Transverse colon (tissue), 4 donors: ENCODE data around the gene DDX43. TPM values are rescaled to one million over a fixed set of nuclear protein-coding genes. Genes with fewer than 3 reads are reported as not detected.

Experiments
- DNase-seq: peaks from one replicate; pipeline ENCODE4 v3.0.0-alpha.2; 2019
- H3K27ac ChIP-seq, 4 donors: fragments of 200-600 bp; sonication (generic); 2 replicates each; pipeline ENCODE4 v1.5.1; 2016 to 2018; ENCODE audit warnings: inconsistent platforms in 4 of 4
- H3K27me3 ChIP-seq: fragments of 200-600 bp; sonication (generic); 2 replicates; pipeline ENCODE4 v1.5.1; 2017; ENCODE audit warnings: inconsistent platforms
- H3K36me3 ChIP-seq, 4 donors: fragments of 200-600 bp; sonication (generic); 2 replicates each; pipeline ENCODE4 v1.5.1; 2017 to 2019; ENCODE audit warnings: inconsistent platforms in 4 of 4
- H3K4me1 ChIP-seq, 4 donors: fragments of 200-600 bp; sonication (generic); 2 replicates each; pipeline ENCODE4 v1.5.1; 2017 to 2020; ENCODE audit warnings: inconsistent platforms in 4 of 4
- H3K4me3 ChIP-seq, 4 donors: fragments of 200-600 bp; sonication (generic); 1 replicate in 1 of 4; 2 replicates in 3 of 4; pipeline versions ENCODE4 v1.5.1 to v1.6.1; 2017 to 2019; ENCODE audit warnings: inconsistent platforms in 4 of 4
- H3K9me3 ChIP-seq, 2 donors: fragments of 200-600 bp; sonication (generic); 2 replicates each; pipeline ENCODE4 v1.5.1; 2017 to 2019; ENCODE audit warnings: inconsistent platforms in 2 of 2
- EP300 ChIP-seq: sonication (generic); formaldehyde crosslinking; IDR thresholded peaks from one replicate; pipeline ENCODE4 v1.6.1; 2017; ENCODE audit warnings: antibody characterized with exemption, low read depth
- POLR2A ChIP-seq: fragments of 450-650 bp; IDR thresholded peaks from one replicate; pipeline ENCODE4 v1.6.1; 2016; ENCODE audit warnings: antibody characterized with exemption, mild to moderate bottlenecking, moderate library complexity
- POLR2AphosphoS5 ChIP-seq, 3 donors: sonication (generic); formaldehyde crosslinking; IDR thresholded peaks; one replicate each; pipeline ENCODE4 v1.6.1; 2016; ENCODE audit warnings: antibody characterized with exemption in 3 of 3
- WGBS, 2 donors: methylation state at CpG; one replicate each; pipeline ENCODE4 v1.1.5; 2018; ENCODE audit warnings: low coverage in 1 of 2; 5-methylcytosine and 5-hydroxymethylcytosine counted together
- in situ Hi-C, 4 donors: fragments of 200-750 bp; cut with MboI; loops; one replicate each; pipeline versions ENCODE4 v1.15.0 to v1.15.1; 2017; ENCODE audit warnings: low sequenced_read_pairs in 3 of 4, low pct_ligation_motif_present in 1 of 4, low pct_unique_long_range_greater_than_20kb in 1 of 4
- intact Hi-C: fragments of 100-400 bp; cut with DNase I; formaldehyde crosslinking; loops from one replicate; pipeline ENCODE4 v1.15.1; 2023; ENCODE audit warnings: low total_unique reads
- total RNA-seq, 4 donors: library from RNA; depleted of rRNA; stranded (reverse); fragments of >200 nt; gene quantifications; one replicate each; pipeline ENCODE4 v1.1.0, GENCODE V29; 2016
- TF ChIP-seq, protein P1 (sequence below), 5 experiments: fragments of 200-600 bp in 3 of 5; fragments of 450-650 bp in 2 of 5; sonication (generic) in 3 of 5; IDR thresholded peaks; 1 replicate in 2 of 5; 2 replicates in 3 of 5; pipeline ENCODE4 v1.5.1; 2016 to 2017; ENCODE audit warnings: antibody characterized with exemption in 5 of 5, inconsistent platforms in 3 of 5, mild to moderate bottlenecking in 2 of 5, moderate library complexity in 1 of 5

Gene DDX43
- total RNA-seq, 4 donors from 2014 or later = 1.2 to 2.6 TPM; not detected in 2

DNA sequence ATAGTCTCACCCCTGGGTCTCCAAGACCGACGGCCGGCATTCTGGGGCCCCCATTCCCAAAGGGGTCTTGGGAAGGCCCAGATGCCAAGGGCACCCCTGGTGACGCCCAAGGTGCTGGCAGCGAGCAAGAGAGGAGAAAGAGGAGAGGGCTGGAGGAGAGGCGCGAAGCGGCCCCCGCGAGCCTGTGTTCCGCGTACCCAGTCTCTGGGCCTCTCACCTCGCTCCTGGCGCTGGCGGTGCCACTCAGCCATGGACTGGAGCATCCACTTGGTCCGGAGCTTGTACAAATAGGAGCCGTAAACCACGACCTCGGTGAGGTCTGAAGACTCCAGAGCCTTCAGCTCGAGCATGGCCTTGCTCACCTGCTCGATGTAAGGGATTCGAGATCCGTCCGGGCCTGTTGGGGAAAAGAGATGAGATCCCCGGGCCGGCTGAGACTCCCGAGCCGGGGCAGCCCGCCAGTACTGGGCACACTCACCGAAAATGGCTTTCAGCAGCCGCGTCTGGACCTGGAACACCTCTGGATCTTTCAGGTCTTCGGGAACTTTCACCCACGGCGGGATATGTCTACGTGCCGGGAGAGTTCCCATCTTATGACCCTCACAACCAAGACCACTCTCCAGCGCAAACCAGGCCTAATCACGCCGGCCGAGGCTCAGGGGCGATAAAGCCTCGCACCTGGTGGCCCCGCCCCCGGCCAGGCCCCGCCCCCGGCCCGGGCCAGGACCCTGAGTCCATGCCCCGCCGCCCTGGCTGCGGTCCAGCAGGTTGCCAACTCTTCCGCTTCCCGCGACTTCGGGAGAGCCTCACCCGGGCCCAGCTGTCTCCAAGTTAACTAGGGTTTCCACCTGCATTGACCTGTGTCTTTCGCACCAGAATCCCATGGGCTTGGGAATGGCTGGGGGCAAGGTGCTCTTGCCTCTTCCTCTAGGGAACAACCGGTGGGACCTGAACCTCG, 40.7 kb upstream of the DDX43 start, which contains the start of gene DPPA5:
Gene DPPA5 (minus strand): TSS at position 641 of the 958 bp plus-strand sequence. CDS start 51 bp downstream, at position 590.
- WGBS, 2 donors = 92% methylated on average over 59 of the region's 59 CpGs; no CpG with 5 or more reads in 1 of the 2 donors
- H3K36me3 ChIP-seq = no peaks in the 10 kb centered on the region
- TF ChIP-seq, protein P1, sequence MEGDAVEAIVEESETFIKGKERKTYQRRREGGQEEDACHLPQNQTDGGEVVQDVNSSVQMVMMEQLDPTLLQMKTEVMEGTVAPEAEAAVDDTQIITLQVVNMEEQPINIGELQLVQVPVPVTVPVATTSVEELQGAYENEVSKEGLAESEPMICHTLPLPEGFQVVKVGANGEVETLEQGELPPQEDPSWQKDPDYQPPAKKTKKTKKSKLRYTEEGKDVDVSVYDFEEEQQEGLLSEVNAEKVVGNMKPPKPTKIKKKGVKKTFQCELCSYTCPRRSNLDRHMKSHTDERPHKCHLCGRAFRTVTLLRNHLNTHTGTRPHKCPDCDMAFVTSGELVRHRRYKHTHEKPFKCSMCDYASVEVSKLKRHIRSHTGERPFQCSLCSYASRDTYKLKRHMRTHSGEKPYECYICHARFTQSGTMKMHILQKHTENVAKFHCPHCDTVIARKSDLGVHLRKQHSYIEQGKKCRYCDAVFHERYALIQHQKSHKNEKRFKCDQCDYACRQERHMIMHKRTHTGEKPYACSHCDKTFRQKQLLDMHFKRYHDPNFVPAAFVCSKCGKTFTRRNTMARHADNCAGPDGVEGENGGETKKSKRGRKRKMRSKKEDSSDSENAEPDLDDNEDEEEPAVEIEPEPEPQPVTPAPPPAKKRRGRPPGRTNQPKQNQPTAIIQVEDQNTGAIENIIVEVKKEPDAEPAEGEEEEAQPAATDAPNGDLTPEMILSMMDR (IDR thresholded peaks at IDR 0.05) = no peak
- TF ChIP-seq POLR2AphosphoS5 (IDR thresholded peaks at IDR 0.05) = no peak
- no peak for TF ChIP-seq EP300
- no peak for TF ChIP-seq POLR2A
- peaks cover 7% of the 10 kb centered on the region for H3K27me3 ChIP-seq
- no peaks in the 10 kb centered on the region for H3K9me3 ChIP-seq
- no peak for DNase-seq
- H3K4me3 ChIP-seq = no peak within 1 kb of the TSS
- in situ Hi-C loops (no loop called here), intact Hi-C loops (no loop called here)
- H3K4me1 ChIP-seq = no peaks in the 10 kb centered on the region
- no peak within 1 kb of the TSS for H3K27ac ChIP-seq

- intact Hi-C loops = no loop called here
- Histone ChIP-seq H3K27ac (no peak within 1 kb of the TSS), H3K9me3 (no peaks in the 10 kb centered on the region), H3K27me3 (no peaks in the 10 kb centered on the region), H3K36me3 (no peaks in the 10 kb centered on the region), H3K4me1 (no peaks in the 10 kb centered on the region), H3K4me3 (no peak within 1 kb of the TSS)
- in situ Hi-C loops = no loop called here
- TF ChIP-seq POLR2A = no peak
- TF ChIP-seq, protein P1 (IDR thresholded peaks at IDR 0.05) = no peak
- TF ChIP-seq EP300 = no peak
- TF ChIP-seq POLR2AphosphoS5 (IDR thresholded peaks at IDR 0.05) = no peak
- WGBS, 2 donors = 80 to 88% methylated on average over 1 to 23 of the region's 23 CpGs
- DNase-seq = no peak
Observed at GRCh38 chr6:73362358-73362757, 32.3 kb upstream of the DDX43 start, which contains the start of gene KHDC3L. KHDC3L (plus strand) TSS chr6:73362658; CDS start chr6:73362730, 72 bp downstream.

DNA sequence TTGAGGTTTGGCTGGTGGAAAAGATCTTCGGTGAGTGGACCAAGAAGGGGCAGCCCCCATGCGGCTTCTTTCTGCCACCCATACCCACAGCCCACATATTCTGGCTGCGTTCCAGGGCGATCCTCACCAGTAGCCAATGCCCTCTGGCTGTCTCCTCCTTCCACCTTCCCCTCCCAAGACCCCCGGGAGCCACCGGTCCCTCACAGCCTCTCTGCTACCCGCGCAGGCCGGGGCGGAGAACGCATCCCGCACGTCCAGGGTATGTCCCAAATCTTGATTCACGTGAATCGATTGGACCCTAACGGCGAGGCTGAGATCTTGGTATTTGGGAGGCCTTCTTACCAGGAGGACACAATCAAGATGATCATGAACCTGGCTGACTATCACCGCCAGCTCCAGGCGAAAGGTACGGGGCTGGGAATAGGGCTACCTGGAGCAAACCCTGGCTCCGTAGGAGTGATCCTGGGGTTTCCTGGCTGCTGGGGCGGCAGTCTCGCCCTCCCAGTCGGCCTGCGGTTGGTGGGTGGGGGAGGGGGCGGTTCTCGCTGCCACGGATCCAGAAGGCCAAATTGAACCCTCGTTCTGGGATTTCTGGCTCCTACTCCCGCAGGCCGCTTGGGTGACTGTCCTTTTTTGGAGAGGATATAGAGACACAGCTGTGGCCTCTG, 31.6 kb upstream of the DDX43 start:
- Histone ChIP-seq H3K27ac (no peak overlapping the region), H3K27me3 (no peaks in the 10 kb centered on the region), H3K4me1 (no peaks in the 10 kb centered on the region), H3K4me3 (no peak overlapping the region), H3K9me3 (no peaks in the 10 kb centered on the region), H3K36me3 (no peaks in the 10 kb centered on the region)
- intact Hi-C loops (no loop called here), in situ Hi-C loops (no loop called here)
- no peak for DNase-seq
- WGBS, 2 donors = 96 to 100% methylated on average over 1 to 31 of the region's 31 CpGs
- TF ChIP-seq EP300 = no peak

DNA sequence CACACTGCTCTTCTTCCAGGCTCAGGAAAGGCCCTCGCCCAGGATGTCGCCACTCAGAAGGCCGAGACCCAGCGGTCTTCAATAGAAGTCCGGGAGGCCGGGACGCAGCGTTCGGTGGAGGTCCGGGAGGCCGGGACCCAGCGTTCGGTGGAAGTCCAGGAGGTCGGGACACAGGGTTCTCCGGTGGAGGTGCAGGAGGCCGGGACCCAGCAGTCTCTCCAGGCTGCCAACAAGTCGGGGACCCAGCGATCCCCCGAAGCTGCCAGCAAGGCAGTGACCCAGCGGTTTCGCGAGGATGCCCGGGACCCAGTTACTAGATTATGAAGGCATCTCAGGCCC, 31.1 kb upstream of the DDX43 start:
- DNase-seq = no peak

More for the DNA sequence above, 31.1 kb upstream of the DDX43 start:
- H3K36me3 ChIP-seq = no peaks in the 10 kb centered on the region
- intact Hi-C loops (no loop called here), in situ Hi-C loops (no loop called here)
- H3K27ac ChIP-seq = no peak overlapping the region
- H3K4me1 ChIP-seq = no peaks in the 10 kb centered on the region
- WGBS, 2 donors = 94% methylated on average over 23 of the region's 23 CpGs; no CpG with 5 or more reads in 1 of the 2 donors
- H3K27me3 ChIP-seq = no peaks in the 10 kb centered on the region
- no peaks in the 10 kb centered on the region for H3K9me3 ChIP-seq
- H3K4me3 ChIP-seq = no peak overlapping the region
- TF ChIP-seq, protein P1 (IDR thresholded peaks at IDR 0.05) = no peak
- TF ChIP-seq POLR2A (no peak), EP300 (no peak)
